HG03175 (cell line): ENCODE results near the gene TTLL7.
"Not testable (repeated sequence)": the region's sequence is repeated elsewhere in the genome, so short reads cannot be mapped to it uniquely, and the experiment has no call there.

Experiments
- ATAC-seq: cut with Tn5 transposase; IDR thresholded peaks from one replicate; pipeline ENCODE4 v1.9.1; 2021; ENCODE audit warnings: mild to moderate bottlenecking, moderate library complexity; ENCODE audit not compliant: unreplicated experiment

TTLL7 gene

DNA sequence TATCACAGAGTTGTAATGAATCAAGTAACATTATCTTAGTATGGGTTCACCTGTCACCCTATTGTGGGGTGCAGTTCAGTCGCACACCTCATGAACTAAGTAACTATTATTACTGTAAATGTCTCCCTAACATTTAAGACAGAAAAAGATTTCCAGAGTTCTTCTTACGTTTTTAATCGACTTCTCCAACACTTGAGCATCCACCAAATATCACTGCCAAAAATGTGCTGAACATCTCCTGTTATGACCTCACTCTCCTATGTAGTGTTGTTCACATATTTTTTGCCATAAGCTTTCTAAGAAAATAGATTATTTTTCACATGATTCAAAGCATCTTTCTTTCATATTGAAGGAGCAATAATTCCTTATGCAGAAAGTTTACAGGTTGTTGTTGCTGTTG, 1.3 kb downstream of the TTLL7 start:
- ATAC-seq, result no peak

- ATAC-seq, result no peak
These were observed 2.3 kb downstream of the TTLL7 start for GRCh38 chr1:83996621-83997020.

DNA sequence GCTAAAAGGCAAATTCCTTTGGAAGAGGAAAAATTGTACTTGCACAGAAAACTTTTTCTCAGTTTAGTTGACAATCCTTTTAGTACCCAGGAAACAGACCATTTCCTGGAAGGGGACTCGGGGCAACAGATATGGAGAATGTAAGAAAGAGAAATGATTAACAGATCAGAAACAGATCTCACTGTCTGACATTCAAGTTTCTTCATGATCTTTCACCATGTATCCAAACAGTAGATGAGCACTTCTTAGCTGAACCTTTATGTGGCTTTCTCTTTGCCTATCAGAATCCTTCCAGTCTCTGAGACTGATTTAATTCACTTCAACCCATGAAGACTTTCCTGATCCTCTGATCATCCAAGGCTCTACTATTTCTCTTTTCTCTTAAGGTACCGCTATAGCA, 2.7 kb downstream of the TTLL7 start:
- ATAC-seq, result no peak

DNA sequence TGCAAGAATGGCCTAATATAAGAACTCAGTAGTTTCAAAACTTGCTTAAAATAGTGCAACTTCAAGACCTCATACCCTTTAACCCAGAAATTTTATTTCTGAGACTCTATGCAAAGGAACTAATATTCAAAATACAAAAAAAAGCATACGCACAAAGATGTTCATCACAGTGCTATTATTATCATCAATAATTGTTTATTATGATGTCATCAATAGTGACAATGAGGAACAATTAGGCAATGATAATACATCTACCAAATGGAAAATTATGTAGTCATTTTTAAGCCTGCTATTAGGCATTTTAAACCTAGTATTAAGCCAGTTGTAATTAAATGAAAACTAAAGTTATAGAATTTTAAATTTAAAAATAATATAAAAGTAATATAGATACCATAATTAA, 3.3 kb downstream of the TTLL7 start:
- ATAC-seq, result no peak

DNA sequence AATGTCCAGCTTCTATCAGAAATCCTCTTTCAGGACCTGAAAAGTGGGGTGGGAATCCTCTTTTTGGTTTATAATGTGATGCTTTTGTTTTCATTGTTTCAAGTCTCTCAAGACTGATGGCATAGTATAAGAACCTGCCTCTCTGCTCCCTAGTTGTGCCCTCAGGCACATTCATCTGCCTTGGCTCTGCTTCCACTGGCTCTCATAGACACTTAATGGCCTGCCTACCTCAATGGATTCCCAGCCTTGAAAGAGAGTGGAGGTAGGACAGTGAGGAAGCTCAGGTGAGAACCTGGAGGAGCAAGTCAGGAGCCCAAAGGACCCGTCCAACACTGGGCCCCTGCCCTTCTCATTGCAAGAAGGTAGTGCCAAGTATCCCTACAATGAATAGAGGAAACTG, 4.8 kb downstream of the TTLL7 start:
- ATAC-seq, result no peak

DNA sequence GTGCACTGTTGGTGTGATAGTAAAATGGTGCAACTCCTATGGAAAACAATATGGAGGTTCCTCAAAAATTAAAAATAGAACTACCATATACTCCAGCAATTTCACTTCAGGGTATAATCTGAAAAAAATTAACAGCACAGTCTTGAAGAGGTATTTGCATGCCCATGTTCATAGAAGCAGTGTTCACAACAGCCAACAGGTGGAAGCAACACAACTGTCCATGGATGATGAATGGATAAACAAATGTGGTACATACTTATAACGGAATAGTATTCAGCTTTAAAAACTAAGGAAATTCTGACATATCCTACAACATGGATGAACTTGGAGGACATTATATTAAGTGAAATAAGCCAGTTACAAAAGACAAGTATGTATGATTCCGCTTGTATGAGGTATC, 8.2 kb downstream of the TTLL7 start:
- no peak for ATAC-seq

GRCh38 chr1:83985048-83985447, 13.9 kb downstream of the TTLL7 start:
- ATAC-seq, result no peak

DNA sequence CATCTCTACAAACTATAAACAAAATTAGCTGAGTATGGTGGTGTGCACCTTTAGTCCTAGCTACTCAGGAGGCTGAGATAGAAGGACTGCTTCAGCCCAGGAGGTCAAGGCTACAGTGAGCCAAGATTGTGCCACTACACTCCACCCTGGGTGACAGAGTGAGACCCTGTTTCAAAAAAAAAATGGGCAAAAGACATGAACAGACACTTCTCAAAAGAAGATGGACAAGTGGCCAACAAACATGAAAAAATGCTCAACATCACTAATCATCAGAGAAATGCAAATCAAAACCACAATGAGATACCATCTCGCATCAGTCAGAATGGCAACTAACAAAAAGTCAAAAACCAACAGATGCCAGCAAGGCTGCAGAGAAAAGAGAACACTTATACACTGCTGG, 15.0 kb downstream of the TTLL7 start:
- not testable (repeated sequence) for ATAC-seq

- ATAC-seq, result no peak
These were observed 20.9 kb downstream of the TTLL7 start for GRCh38 chr1:83978056-83978455.

DNA sequence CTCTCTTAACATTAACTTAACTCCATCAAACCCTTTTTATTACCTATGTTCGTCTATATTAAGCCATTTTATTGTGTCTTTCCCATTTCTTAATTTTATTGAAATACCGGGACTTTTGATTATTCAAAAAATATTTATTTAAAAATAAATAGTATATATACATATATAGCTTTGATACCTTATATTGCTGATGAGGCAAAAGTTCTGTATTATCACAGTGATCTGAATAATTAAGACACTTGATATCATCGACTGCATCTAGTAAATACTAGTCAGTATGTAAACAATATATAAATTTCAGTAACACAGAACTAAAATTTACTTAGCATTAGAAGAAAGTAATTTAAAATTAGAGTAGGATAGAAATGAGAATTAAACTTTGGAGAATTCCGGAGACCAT, 22.0 kb downstream of the TTLL7 start:
- ATAC-seq, result no peak

GRCh38 chr1:83970802-83971201, 28.1 kb downstream of the TTLL7 start:
- no peak for ATAC-seq

DNA sequence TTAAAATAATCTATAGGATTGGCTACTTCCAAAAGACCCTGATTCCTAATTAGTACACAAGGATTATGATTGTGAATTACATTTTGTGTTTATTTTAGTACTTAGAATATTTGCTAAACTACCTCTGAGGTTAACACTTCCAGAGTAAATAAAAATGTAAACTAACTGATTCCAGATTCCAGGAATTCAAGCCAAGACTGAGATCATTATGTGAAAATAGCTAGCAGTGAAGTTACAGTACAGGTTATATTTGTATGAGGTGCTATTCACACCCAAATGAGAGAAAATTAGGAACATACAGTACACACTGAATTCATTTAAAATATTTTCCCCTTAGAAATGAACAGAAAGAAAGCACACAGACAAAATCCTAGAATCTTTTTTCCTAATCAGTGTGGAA, 28.8 kb downstream of the TTLL7 start:
- ATAC-seq, result no peak

DNA sequence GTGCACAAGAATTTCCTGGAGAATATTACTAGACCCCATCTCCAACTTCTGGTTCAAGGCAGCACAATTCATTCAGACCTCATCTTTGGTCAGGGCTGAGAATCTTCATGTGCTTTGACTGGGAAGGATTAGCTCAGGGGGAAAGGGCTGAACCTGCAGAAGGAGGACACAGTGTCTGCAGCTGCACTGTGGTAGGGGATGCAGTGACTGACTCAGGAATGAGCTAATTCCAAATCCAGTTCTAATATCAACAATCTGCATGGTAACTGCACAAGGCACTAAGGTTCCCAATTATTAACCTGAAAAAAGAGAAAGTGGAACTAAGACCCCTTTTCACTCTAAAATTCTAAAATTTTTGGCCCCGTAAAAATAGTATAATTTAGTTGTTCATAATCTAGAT, 31.6 kb downstream of the TTLL7 start:
- no peak for ATAC-seq

DNA sequence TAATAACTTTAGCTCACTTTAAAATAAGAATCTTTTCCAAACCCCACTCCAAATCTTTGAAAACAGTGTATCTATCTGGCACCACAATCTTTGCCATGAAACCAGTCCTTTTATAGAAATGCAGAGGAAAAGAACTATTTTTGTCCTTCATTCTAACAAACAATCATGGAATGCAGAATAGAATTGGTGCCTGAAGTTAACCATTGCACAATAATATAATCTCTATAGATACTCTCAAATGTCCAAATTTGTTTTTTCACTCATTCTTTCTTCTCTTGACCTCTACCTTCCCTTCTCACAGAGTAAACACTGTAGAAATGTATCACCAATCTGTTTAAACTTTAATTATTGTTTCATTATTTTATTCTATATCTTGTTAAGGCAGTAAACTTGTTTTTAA, 34.8 kb downstream of the TTLL7 start:
- no peak for ATAC-seq

GRCh38 chr1:83961571-83962295, 37.2 kb downstream of the TTLL7 start:
- ATAC-seq, result no peak

- ATAC-seq, result no peak
These were observed 38.2 kb downstream of the TTLL7 start for GRCh38 chr1:83960669-83961277.

- ATAC-seq, result no peak
These were observed 39.0 kb downstream of the TTLL7 start for GRCh38 chr1:83959824-83960498.

DNA sequence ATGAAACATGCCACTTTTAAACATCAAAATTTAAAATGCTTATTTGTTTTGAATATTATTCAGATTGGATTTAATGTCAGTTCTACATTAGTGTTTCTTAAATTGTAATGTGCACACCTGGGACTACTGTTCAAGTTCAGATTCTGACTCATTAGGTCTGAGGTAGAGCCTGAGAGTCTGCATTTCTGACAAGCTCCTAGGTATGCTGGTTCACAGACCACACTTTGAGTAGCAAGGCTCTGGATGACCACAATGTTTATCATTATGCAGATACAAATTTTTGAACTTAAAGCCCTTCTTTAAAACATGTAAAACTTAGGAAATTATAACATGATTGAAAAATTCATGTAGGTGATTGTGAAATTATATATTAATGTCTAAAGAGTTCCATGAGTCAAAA, 40.2 kb downstream of the TTLL7 start:
- no peak for ATAC-seq

- ATAC-seq, result no peak
These were observed 44.6 kb downstream of the TTLL7 start for GRCh38 chr1:83954166-83954823.

- no peak for ATAC-seq
These were observed 48.7 kb downstream of the TTLL7 start for GRCh38 chr1:83950106-83950661.

- ATAC-seq, result no peak
These were observed 56.0 kb downstream of the TTLL7 start for GRCh38 chr1:83942914-83943313.
